ENCODE results near the gene IL17F.
A peak's percentile ranks its signal among the peaks of the same experiment; 100 is the strongest.

Gene IL17F

GRCh38 chr6:52244400-52244799, at the start of gene IL17F:
Gene IL17F, minus strand, starts transcription at chr6:52244500. Its CDS starts 71 bp downstream, at chr6:52244429.
- no peak for DNase-seq (ENCODE audit: low read depth)

- DNase-seq (ENCODE audit: low read depth) = no peak
These were observed 48.8 kb upstream of the IL17F start for GRCh38 chr6:52293067-52293466.

GRCh38 chr6:52288841-52289240, 44.5 kb upstream of the IL17F start:
- no peak for DNase-seq (ENCODE audit: low read depth)

- no peak for DNase-seq (ENCODE audit: low read depth)
These were observed 43.9 kb upstream of the IL17F start for GRCh38 chr6:52288216-52288615.

- DNase-seq (ENCODE audit: low read depth) = peak; percentile 62
These were observed 42.6 kb upstream of the IL17F start for GRCh38 chr6:52286798-52287432.

GRCh38 chr6:52285177-52286068, 41.1 kb upstream of the IL17F start:
- no peak for DNase-seq (ENCODE audit: low read depth)

GRCh38 chr6:52284460-52285176, 40.3 kb upstream of the IL17F start, which contains the start of gene MCM3:
Gene MCM3, minus strand, starts transcription at chr6:52284742. Its CDS starts 68 bp downstream, at chr6:52284674.
- peak; percentile 99 for DNase-seq (ENCODE audit: low read depth)

- DNase-seq (ENCODE audit: low read depth) = peak; percentile 51
These were observed 39.8 kb upstream of the IL17F start for GRCh38 chr6:52284131-52284459.

- DNase-seq (ENCODE audit: low read depth) = no peak
These were observed 38.8 kb upstream of the IL17F start for GRCh38 chr6:52283111-52283510.

GRCh38 chr6:52276130-52276529, 31.8 kb upstream of the IL17F start:
- DNase-seq (ENCODE audit: low read depth) = no peak

GRCh38 chr6:52271852-52272460, 27.7 kb upstream of the IL17F start:
- no peak for DNase-seq (ENCODE audit: low read depth)

- peak; percentile 30 for DNase-seq (ENCODE audit: low read depth)
These were observed 19.6 kb upstream of the IL17F start for GRCh38 chr6:52263709-52264540.

GRCh38 chr6:52262620-52263344, 18.5 kb upstream of the IL17F start:
- DNase-seq (ENCODE audit: low read depth) = no peak

- no peak for DNase-seq (ENCODE audit: low read depth)
These were observed 16.9 kb upstream of the IL17F start for GRCh38 chr6:52261229-52261628.

- DNase-seq (ENCODE audit: low read depth) = no peak
These were observed 16.3 kb upstream of the IL17F start for GRCh38 chr6:52260634-52261033.

GRCh38 chr6:52255434-52255833, 11.1 kb upstream of the IL17F start:
- no peak for DNase-seq (ENCODE audit: low read depth)

- no peak for DNase-seq (ENCODE audit: low read depth)
These were observed 10.6 kb upstream of the IL17F start for GRCh38 chr6:52254731-52255378.

GRCh38 chr6:52253494-52253893, 9.2 kb upstream of the IL17F start:
- no peak for DNase-seq (ENCODE audit: low read depth)

- DNase-seq (ENCODE audit: low read depth) = no peak
These were observed 6.8 kb upstream of the IL17F start for GRCh38 chr6:52251113-52251512.

GRCh38 chr6:52249078-52249477, 4.8 kb upstream of the IL17F start:
- no peak for DNase-seq (ENCODE audit: low read depth)
